B cell (primary cell): ENCODE measurements around the gene SLF2.

Source experiments
- CTCF ChIP-seq: fragments of 200-600 bp; IDR thresholded peaks from one replicate; pipeline ENCODE4 v1.8.0; 2022; ENCODE audit warnings: antibody characterized with exemption, mild to moderate bottlenecking
- EZH2 ChIP-seq: IDR thresholded peaks from 2 replicates; pipeline ENCODE4 v1.6.1; 2012; ENCODE audit warnings: borderline replicate concordance, low read depth, mild to moderate bottlenecking, moderate library complexity, low read length; ENCODE audit not compliant: insufficient read depth, poor library complexity, severe bottlenecking

- TF ChIP-seq CTCF (no peak), EZH2 (no peak)
Measured at GRCh38 chr10:100939763-100940344, 27.1 kb downstream of the SLF2 start.
